Neural cell (in vitro differentiated cells): ENCODE measurements around the gene SLC35C1.

ENCODE experiments used
- EP300 ChIP-seq: fragments of 450-650 bp; conservative IDR thresholded peaks from 2 replicates; pipeline ENCODE4 v1.6.1; 2014; ENCODE audit warnings: antibody characterized with exemption, mild to moderate bottlenecking, moderate library complexity; ENCODE audit not compliant: poor library complexity, severe bottlenecking
- EZH2 ChIP-seq: fragments of 200-600, 300-800 bp; shearing (Covaris generic), sonication (generic); IDR thresholded peaks from 2 replicates; pipeline ENCODE4 v1.6.1; 2014; ENCODE audit warnings: antibody characterized with exemption, low read length, borderline replicate concordance, mild to moderate bottlenecking; ENCODE audit not compliant: insufficient read depth, poor library complexity, severe bottlenecking
- POLR2AphosphoS5 ChIP-seq: IDR thresholded peaks from 2 replicates; pipeline ENCODE4 v1.6.1; 2012
- SMC3 ChIP-seq: fragments of 450-650 bp; conservative IDR thresholded peaks from 2 replicates; pipeline ENCODE4 v1.6.1; 2014; ENCODE audit warnings: antibody characterized with exemption, mild to moderate bottlenecking, moderate library complexity; ENCODE audit not compliant: poor library complexity
- TAF1 ChIP-seq: IDR thresholded peaks from 2 replicates; pipeline ENCODE4 v1.6.1; 2012; ENCODE audit warnings: low read depth
- TF ChIP-seq, protein P1 (sequence below): fragments of 450-650 bp; IDR thresholded peaks from 2 replicates; pipeline ENCODE4 v1.5.1; 2014; ENCODE audit warnings: antibody characterized with exemption, mild to moderate bottlenecking, moderate library complexity; ENCODE audit not compliant: poor library complexity, severe bottlenecking

DNA sequence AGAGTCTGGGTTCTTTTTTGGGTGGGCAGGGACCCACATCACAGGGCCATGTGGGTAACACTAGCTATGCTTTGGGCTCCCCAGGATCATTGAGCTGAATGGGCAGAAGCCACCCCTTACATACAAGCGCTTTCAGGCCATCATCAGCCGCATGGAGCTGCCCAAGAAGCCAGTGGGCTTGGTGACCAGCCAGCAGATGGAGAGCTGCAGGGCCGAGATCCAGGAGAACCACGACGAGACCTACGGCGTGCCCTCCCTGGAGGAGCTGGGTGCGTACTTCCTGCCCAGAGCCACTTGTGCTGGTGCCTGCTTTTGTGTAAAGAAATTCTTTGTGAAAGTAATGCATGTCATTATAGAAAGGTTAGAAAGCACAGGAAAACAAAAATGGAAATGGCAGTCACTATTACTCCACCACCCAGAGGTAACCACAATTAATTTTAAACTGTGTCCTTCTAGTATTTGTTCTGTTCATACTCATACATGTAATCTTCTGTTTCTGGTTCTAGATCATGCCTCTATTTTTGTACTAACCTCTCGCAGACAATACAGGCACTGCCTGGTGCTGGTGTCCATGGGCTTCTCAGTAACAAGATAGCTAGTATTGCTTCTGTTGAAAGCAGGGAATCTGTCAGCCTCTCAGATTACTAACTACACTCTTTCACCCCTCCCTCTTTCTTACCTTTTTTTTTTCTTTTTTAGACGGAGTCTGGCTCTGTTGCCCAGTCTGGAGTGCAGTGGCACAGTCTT, 56.0 kb downstream of the SLC35C1 start:
- TF ChIP-seq EP300 (no peak), TAF1 (no peak), POLR2AphosphoS5 (no peak), SMC3 (no peak), EZH2 (no peak)
- TF ChIP-seq, protein P1, sequence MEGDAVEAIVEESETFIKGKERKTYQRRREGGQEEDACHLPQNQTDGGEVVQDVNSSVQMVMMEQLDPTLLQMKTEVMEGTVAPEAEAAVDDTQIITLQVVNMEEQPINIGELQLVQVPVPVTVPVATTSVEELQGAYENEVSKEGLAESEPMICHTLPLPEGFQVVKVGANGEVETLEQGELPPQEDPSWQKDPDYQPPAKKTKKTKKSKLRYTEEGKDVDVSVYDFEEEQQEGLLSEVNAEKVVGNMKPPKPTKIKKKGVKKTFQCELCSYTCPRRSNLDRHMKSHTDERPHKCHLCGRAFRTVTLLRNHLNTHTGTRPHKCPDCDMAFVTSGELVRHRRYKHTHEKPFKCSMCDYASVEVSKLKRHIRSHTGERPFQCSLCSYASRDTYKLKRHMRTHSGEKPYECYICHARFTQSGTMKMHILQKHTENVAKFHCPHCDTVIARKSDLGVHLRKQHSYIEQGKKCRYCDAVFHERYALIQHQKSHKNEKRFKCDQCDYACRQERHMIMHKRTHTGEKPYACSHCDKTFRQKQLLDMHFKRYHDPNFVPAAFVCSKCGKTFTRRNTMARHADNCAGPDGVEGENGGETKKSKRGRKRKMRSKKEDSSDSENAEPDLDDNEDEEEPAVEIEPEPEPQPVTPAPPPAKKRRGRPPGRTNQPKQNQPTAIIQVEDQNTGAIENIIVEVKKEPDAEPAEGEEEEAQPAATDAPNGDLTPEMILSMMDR: no peak
